HepG2 (cell line): ENCODE data around the gene TMEM184B. TPM values are rescaled to one million over a fixed set of nuclear protein-coding genes. Genes with fewer than 3 reads are reported as not detected.

Source experiments
- ELF3 ChIP-seq: IDR thresholded peaks from 2 replicates; pipeline ENCODE4 v1.6.1; 2016; ENCODE audit warnings: missing genetic modification reagents, missing compliant biosample characterization
- ETV5 ChIP-seq: IDR thresholded peaks from 2 replicates; pipeline ENCODE4 v1.6.1; 2018; ENCODE audit warnings: missing biosample characterization, missing genetic modification reagents, inconsistent platforms, borderline replicate concordance
- FOXK1 ChIP-seq: sonication (generic); formaldehyde crosslinking; IDR thresholded peaks from 2 replicates; pipeline ENCODE4 v1.4.0; 2020; ENCODE audit warnings: low read depth, missing genetic modification reagents, borderline replicate concordance
- GATAD2A ChIP-seq: IDR thresholded peaks from 2 replicates; pipeline ENCODE4 v1.6.1; 2016
- LBX2 ChIP-seq: sonication (generic); formaldehyde crosslinking; IDR thresholded peaks from 2 replicates; pipeline ENCODE4 v1.5.0; 2020; ENCODE audit warnings: missing genetic modification reagents, mild to moderate bottlenecking, borderline replicate concordance
- MAFG ChIP-seq: sonication (generic); formaldehyde crosslinking; IDR thresholded peaks from 2 replicates; pipeline ENCODE4 v1.5.1; 2020; ENCODE audit warnings: mild to moderate bottlenecking, missing genetic modification reagents
- NKX3-1 ChIP-seq: sonication (generic); formaldehyde crosslinking; IDR thresholded peaks from 2 replicates; pipeline ENCODE4 v1.5.0; 2020; ENCODE audit warnings: missing genetic modification reagents
- SALL1 ChIP-seq: sonication (generic); formaldehyde crosslinking; IDR thresholded peaks from 2 replicates; pipeline ENCODE4 v1.8.0; 2022; ENCODE audit warnings: mild to moderate bottlenecking, missing genetic modification reagents
- SOX6 ChIP-seq, 2 experiments: fragments of 450-650 bp in 1 of 2; sonication (generic) in 1 of 2; formaldehyde crosslinking in 1 of 2; IDR thresholded peaks; 2 replicates each; pipeline versions ENCODE4 v1.4.0 to v1.6.1; 2017 to 2020; ENCODE audit warnings: antibody characterized with exemption in 1 of 2, mild to moderate bottlenecking in 1 of 2, missing genetic modification reagents in 1 of 2
- TFE3 ChIP-seq: IDR thresholded peaks from 2 replicates; pipeline ENCODE4 v1.6.1; 2016
- THAP11 ChIP-seq: IDR thresholded peaks from 2 replicates; pipeline ENCODE4 v1.6.1; 2016; ENCODE audit warnings: missing biosample characterization, missing genetic modification reagents
- ZMYM3 ChIP-seq: sonication (generic); formaldehyde crosslinking; IDR thresholded peaks from 2 replicates; pipeline ENCODE4 v1.5.1; 2020; ENCODE audit warnings: mild to moderate bottlenecking, missing genetic modification reagents
- ZNF318 ChIP-seq: sonication (generic); formaldehyde crosslinking; IDR thresholded peaks from 2 replicates; pipeline ENCODE4 v1.4.0; 2020; ENCODE audit warnings: mild to moderate bottlenecking, missing genetic modification reagents
- polyA plus RNA-seq, 8 experiments: library from polyadenylated mRNA; depleted of rRNA in 3 of 8; stranded (reverse) in 7 of 8; unstranded in 1 of 8; fragments of >200 nt; fragmentation: Illumina TruSeq in 4 of 8; extraction: Trizol in 4 of 8; gene quantifications; 2 replicates each; pipeline versions ENCODE4 v1.2.1 to v1.2.3, GENCODE V29; 2011 to 2016; ENCODE audit warnings: low read depth in 4 of 8, missing spikeins in 1 of 8, mixed read lengths in 1 of 8; ENCODE audit not compliant: insufficient read depth in 1 of 8
- total RNA-seq, 5 experiments: library from RNA; depleted of rRNA; stranded (reverse); fragments of >200 nt; fragmentation: Illumina TruSeq; extraction: Trizol; gene quantifications; 2 replicates each; pipeline ENCODE4 v1.2.3, GENCODE V29; 2016; ENCODE audit warnings: low read depth in 1 of 5
- TF ChIP-seq, protein P1 (sequence below): sonication (generic); formaldehyde crosslinking; conservative IDR thresholded peaks from 2 replicates; pipeline ENCODE4 v1.4.0; 2020; ENCODE audit warnings: mild to moderate bottlenecking, missing genetic modification reagents, moderate library complexity

Gene TMEM184B
- total and polyA plus RNA-seq, 2 of the 13 experiments (the other 11 are each of a cell fraction or from before 2014, with no cell fraction given), result 15.9 to 16.0 TPM

GRCh38 chr22:38260761-38261681, 11.8 kb downstream of the TMEM184B start (continued):
- no peak for TF ChIP-seq ZNF318
- peak; percentile 89 for TF ChIP-seq TFE3 (CRISPR knock-in tag)
- no peak for TF ChIP-seq LBX2 (CRISPR knock-in tag)
- TF ChIP-seq ZMYM3 (CRISPR knock-in tag), result peak; percentile 50; the same call in 1 of the 2 replicates
- TF ChIP-seq, protein P1, sequence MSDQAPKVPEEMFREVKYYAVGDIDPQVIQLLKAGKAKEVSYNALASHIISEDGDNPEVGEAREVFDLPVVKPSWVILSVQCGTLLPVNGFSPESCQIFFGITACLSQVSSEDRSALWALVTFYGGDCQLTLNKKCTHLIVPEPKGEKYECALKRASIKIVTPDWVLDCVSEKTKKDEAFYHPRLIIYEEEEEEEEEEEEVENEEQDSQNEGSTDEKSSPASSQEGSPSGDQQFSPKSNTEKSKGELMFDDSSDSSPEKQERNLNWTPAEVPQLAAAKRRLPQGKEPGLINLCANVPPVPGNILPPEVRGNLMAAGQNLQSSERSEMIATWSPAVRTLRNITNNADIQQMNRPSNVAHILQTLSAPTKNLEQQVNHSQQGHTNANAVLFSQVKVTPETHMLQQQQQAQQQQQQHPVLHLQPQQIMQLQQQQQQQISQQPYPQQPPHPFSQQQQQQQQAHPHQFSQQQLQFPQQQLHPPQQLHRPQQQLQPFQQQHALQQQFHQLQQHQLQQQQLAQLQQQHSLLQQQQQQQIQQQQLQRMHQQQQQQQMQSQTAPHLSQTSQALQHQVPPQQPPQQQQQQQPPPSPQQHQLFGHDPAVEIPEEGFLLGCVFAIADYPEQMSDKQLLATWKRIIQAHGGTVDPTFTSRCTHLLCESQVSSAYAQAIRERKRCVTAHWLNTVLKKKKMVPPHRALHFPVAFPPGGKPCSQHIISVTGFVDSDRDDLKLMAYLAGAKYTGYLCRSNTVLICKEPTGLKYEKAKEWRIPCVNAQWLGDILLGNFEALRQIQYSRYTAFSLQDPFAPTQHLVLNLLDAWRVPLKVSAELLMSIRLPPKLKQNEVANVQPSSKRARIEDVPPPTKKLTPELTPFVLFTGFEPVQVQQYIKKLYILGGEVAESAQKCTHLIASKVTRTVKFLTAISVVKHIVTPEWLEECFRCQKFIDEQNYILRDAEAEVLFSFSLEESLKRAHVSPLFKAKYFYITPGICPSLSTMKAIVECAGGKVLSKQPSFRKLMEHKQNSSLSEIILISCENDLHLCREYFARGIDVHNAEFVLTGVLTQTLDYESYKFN (CRISPR knock-in tag), result peak; percentile 75
- TF ChIP-seq GATAD2A, result peak; percentile 54; the same call in 1 of the 2 replicates
- TF ChIP-seq FOXK1 (CRISPR knock-in tag), result no peak
- no peak for TF ChIP-seq SOX6 (IDR thresholded peaks at IDR 0.05)
- 0 out of 2 replicates have a peak, but pooled peaks have one; percentile 8 for TF ChIP-seq SOX6 (CRISPR knock-in tag; IDR thresholded peaks at IDR 0.05)
- TF ChIP-seq ELF3 (CRISPR knock-in tag), result peak; percentile 37; the same call in 1 of the 2 replicates
- TF ChIP-seq ETV5 (CRISPR knock-in tag), result peak; percentile 44; the same call in 1 of the 2 replicates
- no peak for TF ChIP-seq MAFG (CRISPR knock-in tag)
- no peak for TF ChIP-seq NKX3-1 (CRISPR knock-in tag)
- peak; percentile 59; the same call in 1 of the 2 replicates for TF ChIP-seq SALL1
- TF ChIP-seq THAP11 (CRISPR knock-in tag), result no peak
